Activated CD8-positive, alpha-beta memory T cell treated with anti-CD3 and anti-CD28 coated beads, Interleukin-2, amount 50 U/mL, for 24 hours (primary cell): ENCODE results near the gene ZBTB43.

ENCODE experiments used
- DNase-seq: peaks from one replicate; pipeline ENCODE4 v3.0.0-alpha.2; 2020; ENCODE audit errors: extremely low read depth

ZBTB43 gene

GRCh38 chr9:126830827-126831226, 26.0 kb downstream of the ZBTB43 start:
- DNase-seq = no peak

DNA sequence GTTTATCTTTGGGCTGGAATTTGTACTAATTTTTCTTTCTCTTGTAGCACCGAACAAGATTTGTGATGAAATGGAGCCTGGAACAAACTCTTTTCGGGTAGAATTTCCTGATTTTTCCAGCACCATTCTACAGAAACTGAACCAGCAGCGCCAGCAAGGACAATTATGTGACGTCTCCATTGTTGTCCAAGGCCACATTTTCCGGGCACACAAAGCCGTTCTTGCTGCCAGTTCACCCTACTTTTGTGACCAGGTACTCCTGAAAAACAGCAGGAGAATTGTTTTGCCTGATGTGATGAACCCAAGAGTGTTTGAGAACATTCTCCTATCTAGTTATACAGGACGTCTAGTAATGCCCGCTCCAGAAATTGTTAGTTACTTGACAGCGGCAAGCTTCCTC, 27.6 kb downstream of the ZBTB43 start:
- no peak for DNase-seq

- no peak for DNase-seq
These were observed 28.2 kb downstream of the ZBTB43 start for GRCh38 chr9:126833020-126833419.

DNA sequence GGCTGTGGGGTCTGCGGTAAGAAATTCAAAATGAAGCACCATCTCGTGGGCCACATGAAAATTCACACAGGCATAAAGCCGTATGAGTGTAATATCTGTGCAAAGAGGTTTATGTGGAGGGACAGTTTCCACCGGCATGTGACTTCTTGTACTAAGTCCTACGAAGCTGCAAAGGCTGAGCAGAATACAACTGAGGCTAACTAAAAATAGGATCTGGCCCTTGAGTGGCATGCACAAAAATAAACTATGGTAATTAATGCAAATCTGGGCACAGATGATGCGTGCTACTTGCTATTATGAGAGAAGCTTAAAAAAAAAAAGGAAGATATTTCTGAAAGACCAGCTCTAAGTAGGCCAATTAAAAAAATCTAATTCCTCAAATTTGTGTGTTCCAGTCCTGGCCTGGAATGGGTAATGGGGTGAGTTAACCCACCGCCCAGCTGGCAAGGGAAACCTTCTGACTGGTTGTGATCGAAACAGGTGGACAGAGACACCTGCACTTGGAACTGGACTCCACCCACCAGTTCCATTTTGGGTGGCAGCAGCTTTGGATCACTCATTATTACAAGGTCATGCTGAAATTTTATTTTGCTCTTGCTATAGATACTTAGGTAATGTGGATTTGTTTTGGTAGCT, 29.0 kb downstream of the ZBTB43 start:
- no peak for DNase-seq

- no peak for DNase-seq
These were observed 29.8 kb downstream of the ZBTB43 start for GRCh38 chr9:126834672-126835071.

DNA sequence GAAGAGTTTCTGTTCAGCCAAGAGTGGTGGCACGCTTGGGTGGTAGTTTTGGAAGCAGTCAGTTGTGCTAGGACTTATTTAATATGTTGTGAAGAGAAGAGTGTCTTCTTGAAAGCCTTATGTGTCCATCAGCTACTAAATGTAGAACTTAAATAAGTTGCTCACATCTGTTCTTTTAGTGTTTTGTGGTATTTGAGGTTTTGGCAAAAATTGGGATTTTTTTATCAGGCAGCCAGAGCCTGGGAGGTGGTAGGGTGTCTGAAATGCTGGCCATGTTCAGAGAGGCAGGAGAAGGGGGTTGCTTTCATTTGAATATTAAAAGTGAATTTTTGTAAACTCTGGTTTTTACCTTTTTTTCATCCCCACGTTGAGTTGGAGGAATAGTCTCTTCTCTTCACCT, 31.4 kb downstream of the ZBTB43 start:
- DNase-seq = no peak

DNA sequence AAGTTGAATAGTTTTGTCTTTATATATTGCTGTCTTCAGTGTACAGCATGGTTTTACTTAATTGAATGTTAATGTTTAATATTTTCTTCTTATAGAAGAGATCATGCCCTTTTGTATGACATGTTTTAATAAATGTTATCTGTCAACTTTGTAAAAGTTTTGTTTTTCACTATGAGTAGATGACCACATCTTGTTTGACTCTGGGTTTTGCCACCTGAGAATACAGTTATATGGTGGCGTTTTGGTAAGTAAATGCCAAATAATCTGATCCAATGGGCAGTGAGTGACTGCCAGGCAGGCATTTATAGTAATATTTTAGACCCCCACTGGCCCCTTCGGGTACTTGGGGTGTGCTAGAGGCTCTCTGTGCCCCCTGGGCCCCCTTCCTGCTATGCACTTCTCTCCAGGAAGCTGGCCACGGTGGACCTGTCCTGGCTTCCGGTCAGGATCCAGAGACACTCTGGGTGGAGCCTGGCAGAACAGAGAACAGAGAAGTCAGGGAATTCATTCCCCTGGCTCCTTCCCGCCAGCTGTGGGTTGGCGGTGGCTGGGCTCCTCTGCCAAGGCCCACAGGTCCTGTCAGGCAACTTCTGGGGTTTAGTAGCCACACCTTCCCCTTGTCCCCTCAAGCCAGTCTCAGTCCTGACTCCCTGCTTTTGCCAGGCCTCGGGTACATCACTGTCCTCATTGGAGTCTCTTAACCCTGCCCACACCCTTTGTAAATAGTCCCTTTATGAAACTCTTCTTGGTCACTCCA, 33.4 kb downstream of the ZBTB43 start:
- no peak for DNase-seq

DNA sequence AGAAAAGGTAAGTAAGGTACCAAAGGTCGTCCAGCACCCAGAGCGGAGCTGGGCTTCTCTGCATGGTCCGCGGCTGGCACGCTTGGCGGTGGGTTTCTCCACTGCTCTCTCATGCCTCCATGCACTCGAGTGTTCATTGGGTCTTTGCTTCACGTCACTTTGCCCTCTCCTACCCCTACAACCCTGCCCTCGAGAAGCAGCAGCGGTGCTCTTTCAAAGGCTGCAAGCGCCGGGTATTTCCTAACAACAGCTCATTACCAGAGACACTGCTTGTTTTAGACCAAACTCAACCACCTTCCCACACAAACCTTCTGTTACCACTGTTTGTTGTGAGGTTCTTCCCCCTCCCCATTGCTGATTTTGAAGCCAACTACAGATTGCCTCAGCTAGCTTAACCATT, 34.1 kb downstream of the ZBTB43 start:
- DNase-seq = no peak

DNA sequence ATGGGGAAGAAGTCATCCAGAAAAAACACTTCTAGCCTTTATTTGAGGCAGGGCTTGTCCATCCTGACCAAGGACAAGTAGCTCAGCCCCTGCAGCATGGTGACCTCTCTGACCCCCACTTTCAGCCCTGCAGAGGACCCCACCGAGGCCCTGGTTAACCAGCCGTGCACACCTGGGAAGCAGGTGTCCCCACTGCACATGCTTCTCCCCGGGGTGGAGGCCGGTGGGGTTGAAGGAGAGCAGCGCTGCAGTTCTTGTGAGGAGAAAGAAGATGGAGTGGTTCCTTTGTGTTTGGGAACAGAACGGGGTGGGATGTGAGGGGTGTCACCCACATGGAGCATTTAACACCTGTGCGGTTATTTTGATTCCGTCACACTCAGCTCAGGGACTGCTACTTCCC, 34.5 kb downstream of the ZBTB43 start:
- DNase-seq = no peak

- no peak for DNase-seq
These were observed 37.5 kb downstream of the ZBTB43 start for GRCh38 chr9:126842220-126842842.

DNA sequence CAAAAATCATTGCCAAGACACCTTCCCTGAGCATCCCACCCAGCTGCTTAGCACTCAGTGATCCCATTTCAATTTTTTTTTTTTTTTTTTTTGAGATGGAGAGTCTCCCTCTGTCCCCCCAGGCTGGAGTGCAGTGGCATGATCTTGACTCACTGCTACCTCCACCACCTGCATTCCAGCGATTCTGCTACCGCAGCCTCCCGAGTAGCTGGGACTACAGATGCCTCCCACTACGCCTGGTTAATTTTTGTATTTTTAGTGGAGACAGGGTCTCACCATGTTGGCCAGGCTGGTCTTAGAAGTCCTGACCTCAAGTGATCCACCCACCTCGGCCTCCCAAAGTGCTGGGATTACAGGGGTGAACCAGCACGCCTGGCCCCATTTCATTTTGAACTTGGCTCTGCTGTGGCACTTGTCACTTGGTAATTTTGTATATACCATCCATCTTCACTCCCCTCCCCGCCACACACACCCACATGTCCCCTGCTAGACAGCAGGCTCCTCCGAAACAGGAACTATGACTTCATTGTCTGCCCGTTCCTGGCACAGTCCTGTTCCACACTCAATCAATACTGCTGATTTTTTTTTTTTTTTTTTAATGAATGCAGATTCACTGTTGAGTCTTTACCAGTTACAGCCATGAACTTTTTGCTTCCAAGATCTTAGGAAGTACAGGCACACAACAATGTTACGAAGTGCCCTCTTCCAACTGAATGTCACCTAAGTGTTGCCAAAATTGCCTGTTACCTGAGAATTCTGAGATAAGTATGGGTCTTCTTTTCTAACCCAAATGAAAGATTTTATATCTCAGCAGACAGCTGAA, 38.3 kb downstream of the ZBTB43 start:
- DNase-seq = no peak

DNA sequence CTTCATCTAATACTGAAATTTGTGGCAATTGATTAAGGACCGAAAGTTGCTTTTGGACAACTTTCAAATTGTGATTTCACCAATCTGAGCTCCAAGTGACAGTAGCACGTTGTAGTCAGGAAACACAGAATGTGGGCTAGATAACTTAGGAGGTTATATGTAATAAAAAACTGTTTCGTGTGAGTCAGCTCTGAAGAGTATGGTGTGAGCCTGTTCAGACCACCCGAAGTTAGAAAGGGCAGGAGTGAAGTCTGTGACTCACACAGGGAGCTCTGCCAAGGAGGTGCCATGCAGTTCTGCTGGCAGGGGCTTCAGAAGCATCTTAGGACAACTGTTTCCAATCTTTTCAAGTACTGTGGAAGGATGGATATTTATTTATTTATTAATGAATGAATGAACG, 39.2 kb downstream of the ZBTB43 start:
- DNase-seq = no peak

DNA sequence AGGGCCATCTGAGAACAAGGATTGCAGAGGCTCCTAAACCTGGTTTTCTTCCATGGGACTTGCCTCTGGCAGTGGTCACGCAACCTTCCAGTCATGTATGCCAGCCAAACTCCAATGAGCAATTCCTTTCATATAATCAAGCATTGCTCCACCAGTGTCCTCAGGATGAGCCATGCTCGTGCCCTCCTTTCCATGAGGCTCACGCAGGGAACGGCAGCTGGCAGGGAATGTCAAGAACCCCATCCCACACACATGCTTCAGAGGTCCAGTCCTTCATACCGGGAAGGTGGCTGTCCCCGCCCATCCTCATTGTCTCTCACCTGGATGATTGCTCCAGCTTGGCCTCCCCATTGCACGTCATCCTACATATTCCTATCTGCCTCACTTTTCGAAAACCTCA, 42.2 kb downstream of the ZBTB43 start:
- DNase-seq = no peak

GRCh38 chr9:126849591-126850225, 44.9 kb downstream of the ZBTB43 start:
- DNase-seq = no peak

- DNase-seq = no peak
These were observed 46.5 kb downstream of the ZBTB43 start for GRCh38 chr9:126851286-126851880.

DNA sequence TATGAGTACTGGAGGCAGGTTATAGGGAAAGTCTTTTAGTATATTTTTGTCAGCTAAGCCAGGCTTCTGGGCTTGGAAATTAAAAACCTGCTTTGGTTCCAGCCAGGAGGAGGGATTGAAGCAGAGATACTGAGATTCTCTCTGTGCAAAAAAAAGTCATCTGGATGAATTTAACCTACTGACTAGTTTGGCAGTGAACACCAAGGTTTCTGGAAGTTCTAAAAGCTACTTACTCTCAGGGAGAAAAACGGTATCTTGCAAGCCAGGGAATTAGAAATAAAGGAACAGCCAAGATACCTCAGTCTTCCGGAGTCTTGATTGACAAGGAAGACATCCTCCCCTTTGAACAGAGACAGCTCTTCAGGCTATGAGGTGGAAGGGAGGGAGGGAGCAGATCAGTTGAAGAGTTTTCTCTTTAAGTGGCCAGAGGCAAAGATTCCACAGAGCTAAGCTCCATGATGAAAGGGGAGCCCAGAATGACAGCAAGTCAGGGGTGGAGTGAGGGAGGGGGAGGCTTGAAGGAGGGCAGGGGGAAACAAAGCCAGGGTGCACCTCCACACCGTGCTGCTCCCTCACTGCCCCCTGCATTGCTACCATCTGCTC, 47.3 kb downstream of the ZBTB43 start:
- no peak for DNase-seq

GRCh38 chr9:126853667-126854066, 48.8 kb downstream of the ZBTB43 start:
- no peak for DNase-seq

- DNase-seq = no peak
These were observed 49.9 kb downstream of the ZBTB43 start for GRCh38 chr9:126854734-126855133.

DNA sequence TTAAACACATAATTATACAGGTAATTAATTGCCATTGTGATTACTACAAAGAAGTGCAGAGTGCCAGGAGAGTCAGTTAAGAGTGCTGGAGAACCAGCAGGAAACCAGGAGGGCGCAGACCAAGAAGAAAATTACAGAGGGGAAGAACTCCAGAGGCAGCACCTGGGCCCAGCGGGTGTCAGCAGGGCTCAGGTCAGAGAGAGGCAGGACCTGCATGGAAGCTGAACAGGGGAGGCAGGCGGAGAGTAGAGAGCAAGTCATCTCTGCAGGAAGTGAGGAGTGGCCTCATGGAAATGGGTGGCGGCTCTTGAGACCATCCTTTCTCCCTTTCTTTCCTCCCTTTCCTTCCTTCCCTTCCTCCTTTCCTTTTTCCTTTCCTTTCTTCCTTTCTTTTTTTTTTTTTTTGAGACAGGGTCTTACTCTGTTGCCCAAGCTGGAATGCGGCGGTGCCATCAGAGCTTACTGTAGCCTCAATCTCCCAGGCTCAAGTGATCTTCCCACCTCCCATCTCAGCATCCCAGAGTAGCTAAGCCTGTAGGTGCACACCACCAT, 51.6 kb downstream of the ZBTB43 start:
- DNase-seq = no peak

DNA sequence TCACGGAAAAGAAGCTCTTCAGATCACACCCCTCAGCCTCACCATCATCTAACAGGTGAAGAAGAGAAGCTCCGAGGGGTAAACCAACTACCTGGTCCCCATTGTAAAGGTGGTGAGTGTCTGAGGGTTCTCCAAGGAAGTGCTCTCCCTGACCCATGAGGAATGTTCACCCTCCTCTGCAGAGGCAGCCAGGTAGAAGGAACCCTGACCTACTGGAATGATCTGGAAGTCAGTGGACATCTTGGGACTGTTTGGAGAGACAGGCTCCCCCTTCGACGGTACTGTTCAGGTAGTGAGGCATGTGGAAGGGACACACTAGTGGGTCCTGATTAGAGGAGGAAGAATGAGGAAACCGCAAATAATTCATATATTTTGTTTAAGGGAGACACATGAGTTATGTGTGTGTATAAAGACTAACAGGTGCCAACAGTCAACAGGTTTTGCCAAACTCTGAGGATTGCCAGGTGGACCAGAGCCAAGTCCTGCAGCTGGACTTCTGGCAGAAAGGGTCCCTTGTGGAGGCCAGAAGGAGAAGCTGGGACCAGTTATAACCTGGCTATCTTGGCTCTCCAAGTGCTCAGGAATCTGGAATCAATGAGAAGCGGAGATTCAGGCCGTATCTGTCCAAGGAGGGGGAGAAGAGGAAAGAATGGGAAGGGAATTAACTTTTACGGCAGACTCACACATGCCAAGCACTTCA, 52.6 kb downstream of the ZBTB43 start:
- no peak for DNase-seq
